CD4-positive, alpha-beta T cell (primary cell): ENCODE measurements around the gene NDUFS1. TPM values are rescaled to one million over a fixed set of nuclear protein-coding genes. Genes with fewer than 3 reads are reported as not detected.

Experiments used
- ATAC-seq: fragments of 200-7000 bp; cut with Tn5 transposase; one replicate; pipeline ENCODE4 v1.10.0; 2022; ENCODE audit warnings: mild to moderate bottlenecking; ENCODE audit not compliant: poor library complexity
- CTCF ChIA-PET: fragments of 350-600 bp; sonication (Branson Sonifier 250); formaldehyde crosslinking; loops from one replicate; lab custom pipeline; 2021; ENCODE audit warnings: antibody characterized with exemption, inconsistent platforms; lab: Charles Lee
- POLR2A ChIA-PET: fragments of 350-600 bp; sonication (Branson Sonifier 250); formaldehyde crosslinking; loops from one replicate; lab custom pipeline; 2021; ENCODE audit warnings: antibody characterized with exemption, inconsistent platforms; lab: Charles Lee
- DNase-seq, 14 experiments: peaks; one replicate each; pipeline ENCODE4 v3.0.0-alpha.2; 2013 to 2020; ENCODE audit warnings: mixed read lengths in 2 of 14
- H3K27ac ChIP-seq, 2 donors: one replicate each; pipeline versions ENCODE4 v1.5.1 to v1.7.0; 2013; ENCODE audit warnings: low read length in 2 of 2, low read depth in 1 of 2, mild to moderate bottlenecking in 1 of 2
- H3K27me3 ChIP-seq, 2 experiments: 1 replicate in 1 of 2; 2 replicates in 1 of 2; pipeline versions ENCODE4 v1.6.1 to v1.7.0; 2013; ENCODE audit warnings: low read length in 2 of 2, control low read depth in 1 of 2, mild to moderate bottlenecking in 1 of 2, moderate library complexity in 1 of 2; ENCODE audit not compliant: insufficient read depth in 2 of 2, control insufficient read depth in 1 of 2
- H3K36me3 ChIP-seq: one replicate; pipeline ENCODE4 v1.6.1; 2013; ENCODE audit warnings: low read length, control low read depth; ENCODE audit not compliant: insufficient read depth
- H3K4me1 ChIP-seq: one replicate; pipeline ENCODE4 v1.6.1; 2013; ENCODE audit warnings: low read length, control low read depth; ENCODE audit not compliant: insufficient read depth
- H3K4me3 ChIP-seq: one replicate; pipeline ENCODE4 v1.5.1; 2013; ENCODE audit warnings: mild to moderate bottlenecking, low read length, moderate library complexity
- H3K9me3 ChIP-seq, 2 experiments: 1 replicate in 1 of 2; 2 replicates in 1 of 2; pipeline versions ENCODE4 v1.6.1 to v1.7.0; 2013; ENCODE audit warnings: low read length in 2 of 2, mild to moderate bottlenecking in 2 of 2, control low read depth in 1 of 2, moderate library complexity in 1 of 2; ENCODE audit not compliant: control insufficient read depth in 1 of 2, insufficient read depth in 1 of 2
- H3K27ac Mint-ChIP-seq: one replicate; pipeline ENCODE4 v1.8.0; 2020; ENCODE audit warnings: mixed read lengths
- H3K27me3 Mint-ChIP-seq: one replicate; pipeline ENCODE4 v1.8.0; 2021; ENCODE audit warnings: mixed read lengths
- H3K36me3 Mint-ChIP-seq: one replicate; pipeline ENCODE4 v1.8.0; 2021; ENCODE audit warnings: low read depth, mixed read lengths
- H3K4me1 Mint-ChIP-seq: one replicate; pipeline ENCODE4 v1.8.0; 2021; ENCODE audit warnings: low read depth, mixed read lengths
- H3K4me3 Mint-ChIP-seq: one replicate; pipeline ENCODE4 v1.8.0; 2020; ENCODE audit warnings: mild to moderate bottlenecking, mixed read lengths
- H3K9me3 Mint-ChIP-seq: one replicate; pipeline ENCODE4 v1.8.0; 2020; ENCODE audit warnings: mixed read lengths
- intact Hi-C, 2 experiments: fragments of 100-400 bp; cut with DNase I in 1 of 2; cut with micrococcal nuclease in 1 of 2; formaldehyde crosslinking; loops; one replicate each; pipeline versions ENCODE4 v1.15.1 to v1.9.0; 2023 to 2025; cut with DNase I, micrococcal nuclease
- total RNA-seq, 174 experiments: library from RNA in 2 of 174; stranded (reverse) in 2 of 174; gene quantifications; one replicate each; pipeline ENCODE4 v1.2.3 and lab custom pipeline; 2021 to 2026
- TF ChIP-seq, protein P1 (sequence below): fragments of 200-600 bp; IDR thresholded peaks from one replicate; pipeline ENCODE4 v1.8.0; 2022; ENCODE audit warnings: antibody characterized with exemption, mild to moderate bottlenecking

Gene NDUFS1
- total RNA-seq, 2 experiments from 2014 or later: 33.4 to 34.3 TPM

DNA sequence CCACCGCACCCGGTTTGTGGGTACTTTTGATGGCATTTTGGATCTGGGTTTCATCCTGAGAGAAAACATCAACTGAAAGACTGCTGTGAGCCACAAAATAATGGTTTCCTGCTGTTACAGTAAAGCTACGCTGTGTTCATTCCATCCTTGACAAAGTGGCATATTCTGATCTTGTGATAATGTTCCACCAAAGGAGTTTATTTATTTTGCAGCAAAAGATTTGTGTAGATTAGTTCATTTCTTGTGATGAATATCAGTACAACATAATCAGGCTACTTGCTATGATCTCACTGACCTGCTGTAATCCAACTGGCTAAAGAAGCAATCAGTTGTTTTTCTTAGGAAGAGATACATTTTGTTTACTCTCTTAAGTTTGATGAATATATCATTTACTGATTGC is 45.5 kb upstream of the NDUFS1 start:
- Histone ChIP-seq H3K9me3 (peaks cover 0 to 6% of the 10 kb centered on the region in 2 experiments), H3K4me3 (no peak overlapping the region), H3K4me1 (no peaks in the 10 kb centered on the region), H3K36me3 (no peaks in the 10 kb centered on the region), H3K27ac (no peak overlapping the region), H3K27me3 (no peaks in the 10 kb centered on the region)
- peaks cover 9% of the 10 kb centered on the region for H3K27me3 Mint-ChIP-seq
- no peaks in the 10 kb centered on the region for H3K36me3 Mint-ChIP-seq
- DNase-seq: no peak
- no peaks in the 10 kb centered on the region for H3K4me1 Mint-ChIP-seq
- TF ChIP-seq, protein P1, sequence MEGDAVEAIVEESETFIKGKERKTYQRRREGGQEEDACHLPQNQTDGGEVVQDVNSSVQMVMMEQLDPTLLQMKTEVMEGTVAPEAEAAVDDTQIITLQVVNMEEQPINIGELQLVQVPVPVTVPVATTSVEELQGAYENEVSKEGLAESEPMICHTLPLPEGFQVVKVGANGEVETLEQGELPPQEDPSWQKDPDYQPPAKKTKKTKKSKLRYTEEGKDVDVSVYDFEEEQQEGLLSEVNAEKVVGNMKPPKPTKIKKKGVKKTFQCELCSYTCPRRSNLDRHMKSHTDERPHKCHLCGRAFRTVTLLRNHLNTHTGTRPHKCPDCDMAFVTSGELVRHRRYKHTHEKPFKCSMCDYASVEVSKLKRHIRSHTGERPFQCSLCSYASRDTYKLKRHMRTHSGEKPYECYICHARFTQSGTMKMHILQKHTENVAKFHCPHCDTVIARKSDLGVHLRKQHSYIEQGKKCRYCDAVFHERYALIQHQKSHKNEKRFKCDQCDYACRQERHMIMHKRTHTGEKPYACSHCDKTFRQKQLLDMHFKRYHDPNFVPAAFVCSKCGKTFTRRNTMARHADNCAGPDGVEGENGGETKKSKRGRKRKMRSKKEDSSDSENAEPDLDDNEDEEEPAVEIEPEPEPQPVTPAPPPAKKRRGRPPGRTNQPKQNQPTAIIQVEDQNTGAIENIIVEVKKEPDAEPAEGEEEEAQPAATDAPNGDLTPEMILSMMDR: no peak
- ChIA-PET POLR2A (interaction anchor here (0.6 kb wide), 1 partner anchor 8 kb away, joined by 3 read pairs; a partner anchor contains a TSS), CTCF (no interaction called here)
- ATAC-seq: no peak
- H3K4me3 Mint-ChIP-seq: no peak overlapping the region
- no peak overlapping the region for H3K27ac Mint-ChIP-seq
- H3K9me3 Mint-ChIP-seq: no peaks in the 10 kb centered on the region
- intact Hi-C loops: no loop called here

DNA sequence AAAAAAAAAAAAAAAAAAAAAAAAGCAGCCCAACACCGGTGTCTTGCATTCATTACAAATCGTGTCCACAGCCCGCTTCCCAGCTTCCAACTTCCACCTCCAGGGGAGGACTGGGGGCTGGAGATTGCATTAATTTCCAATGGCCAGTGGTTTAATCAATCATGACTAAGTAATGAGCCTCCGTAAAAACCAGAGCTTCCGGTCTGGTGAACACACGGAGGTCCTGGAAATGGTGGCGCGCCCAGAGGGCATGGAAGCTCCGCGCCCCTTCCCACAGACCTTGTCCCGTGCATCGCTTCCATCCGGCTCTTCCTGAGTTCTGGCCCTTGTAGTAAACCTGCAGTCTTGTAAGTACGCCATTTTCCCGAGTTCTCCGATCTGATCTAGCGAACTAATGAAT is 44.1 kb upstream of the NDUFS1 start:
- DNase-seq: no peak
- ATAC-seq: no peak
- no peak overlapping the region for H3K27ac ChIP-seq
- Mint-ChIP-seq H3K27me3 (peaks cover 15% of the 10 kb centered on the region), H3K4me1 (no peaks in the 10 kb centered on the region), H3K27ac (no peak overlapping the region), H3K4me3 (no peak overlapping the region), H3K9me3 (no peaks in the 10 kb centered on the region), H3K36me3 (no peaks in the 10 kb centered on the region)
- ChIA-PET CTCF (no interaction called here), POLR2A (no interaction called here)
- peaks cover 0 to 6% of the 10 kb centered on the region in 2 experiments for H3K9me3 ChIP-seq
- H3K4me3 ChIP-seq: no peak overlapping the region
- no peaks in the 10 kb centered on the region for H3K4me1 ChIP-seq
- H3K36me3 ChIP-seq: no peaks in the 10 kb centered on the region
- H3K27me3 ChIP-seq: no peaks in the 10 kb centered on the region
- intact Hi-C loops: no loop called here
- TF ChIP-seq, protein P1: no peak

DNA sequence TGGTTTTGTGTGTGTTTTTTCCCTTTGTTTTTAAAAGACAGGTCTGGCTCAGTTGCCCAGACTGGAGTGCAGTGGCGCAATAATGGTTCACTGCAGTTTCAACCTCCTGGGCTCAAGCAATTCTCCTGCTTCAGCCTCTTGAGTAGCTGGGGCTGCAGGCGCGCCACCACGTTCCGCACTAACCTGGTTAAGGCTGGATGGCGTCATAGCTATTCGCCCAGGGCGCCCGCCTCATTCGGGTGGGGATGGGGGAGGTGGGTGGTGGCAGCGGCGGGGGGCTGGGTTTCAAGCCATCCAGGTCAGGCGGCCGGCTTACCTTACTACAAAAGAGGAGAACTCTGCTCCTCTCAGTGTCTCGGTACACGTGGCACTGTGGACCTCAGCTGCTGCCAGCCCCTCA is 43.2 kb upstream of the NDUFS1 start:
- ATAC-seq: no peak
- no peak overlapping the region for H3K4me3 ChIP-seq
- peaks cover 0 to 6% of the 10 kb centered on the region in 2 experiments for H3K9me3 ChIP-seq
- no peaks in the 10 kb centered on the region for H3K9me3 Mint-ChIP-seq
- H3K27ac ChIP-seq: no peak overlapping the region
- H3K27me3 ChIP-seq: peaks cover under 1 to 5% of the 10 kb centered on the region in 2 experiments
- no peak for DNase-seq
- no peak overlapping the region for H3K4me3 Mint-ChIP-seq
- ChIA-PET CTCF (no interaction called here), POLR2A (no interaction called here)
- H3K27me3 Mint-ChIP-seq: peaks cover 23% of the 10 kb centered on the region
- H3K27ac Mint-ChIP-seq: no peak overlapping the region
- no peaks in the 10 kb centered on the region for H3K4me1 Mint-ChIP-seq
- H3K36me3 ChIP-seq: no peaks in the 10 kb centered on the region
- TF ChIP-seq, protein P1: no peak
- intact Hi-C loops: no loop called here
- H3K4me1 ChIP-seq: no peaks in the 10 kb centered on the region
- no peaks in the 10 kb centered on the region for H3K36me3 Mint-ChIP-seq
